NCI-H748 (cell line): ENCODE results near the gene PILRB.
"Not testable (repeated sequence)": the region's sequence is repeated elsewhere in the genome, so short reads cannot be mapped to it uniquely, and the experiment has no call there.

Experiments used
- DNase-seq: peaks from one replicate; lab custom pipeline; 2025; ENCODE audit not compliant: unreplicated experiment; lab: John Stamatoyannopoulos, UW

PILRB gene

GRCh38 chr7:100353685-100354330 lies 4.1 kb upstream of the PILRB start:
- DNase-seq, result no peak

- no peak for DNase-seq
These were observed 1.4 kb upstream of the PILRB start for GRCh38 chr7:100356416-100357068.

GRCh38 chr7:100357131-100357561 lies 771 bp upstream of the PILRB start:
- no peak for DNase-seq

- no peak for DNase-seq
These were observed 918 bp downstream of the PILRB start for GRCh38 chr7:100358857-100359212.

- no peak for DNase-seq
These were observed 2.4 kb downstream of the PILRB start for GRCh38 chr7:100360135-100360854.

DNA sequence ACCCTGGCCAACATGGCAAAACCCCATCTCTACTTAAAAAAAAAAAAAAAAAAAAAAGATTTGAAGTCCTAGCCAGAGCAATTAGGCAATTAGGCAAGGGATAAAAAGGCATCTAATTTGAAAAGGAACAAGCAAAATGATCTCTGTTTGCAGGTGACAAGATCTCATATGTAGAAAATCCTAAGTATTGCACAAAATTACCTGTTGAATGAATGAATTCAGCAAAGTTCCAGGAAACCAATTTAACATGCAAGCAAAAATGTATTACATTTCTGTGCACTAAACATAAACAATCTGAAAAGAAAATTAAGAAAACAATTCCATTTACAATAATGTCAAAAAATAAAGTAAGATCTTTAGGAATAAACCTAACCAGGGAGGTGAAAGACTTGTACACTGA lies 5.2 kb downstream of the PILRB start:
- DNase-seq, result no peak

DNA sequence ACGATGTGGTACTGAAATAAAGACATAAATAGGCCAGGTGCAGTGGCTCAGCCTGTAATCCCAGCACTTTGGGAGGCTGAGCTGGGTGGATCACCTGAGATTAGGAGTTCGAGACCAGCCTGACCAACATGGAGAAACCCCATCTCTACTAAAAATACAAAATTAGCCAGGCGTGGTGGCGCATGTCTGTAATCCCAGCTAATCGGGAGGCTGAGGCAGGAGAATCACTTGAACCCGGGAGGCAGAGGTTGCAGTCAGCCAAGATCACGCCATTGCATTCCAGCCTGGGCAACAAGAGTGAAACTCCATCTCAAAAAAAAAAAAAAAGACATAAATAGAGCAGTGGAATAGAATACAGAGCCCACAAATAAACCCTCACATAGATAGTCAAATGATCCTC lies 5.9 kb downstream of the PILRB start:
- not testable (repeated sequence) for DNase-seq

- no peak for DNase-seq
These were observed 6.6 kb downstream of the PILRB start for GRCh38 chr7:100364480-100364879.

GRCh38 chr7:100365998-100366367 lies 8.1 kb downstream of the PILRB start:
- DNase-seq, result not testable (repeated sequence)

DNA sequence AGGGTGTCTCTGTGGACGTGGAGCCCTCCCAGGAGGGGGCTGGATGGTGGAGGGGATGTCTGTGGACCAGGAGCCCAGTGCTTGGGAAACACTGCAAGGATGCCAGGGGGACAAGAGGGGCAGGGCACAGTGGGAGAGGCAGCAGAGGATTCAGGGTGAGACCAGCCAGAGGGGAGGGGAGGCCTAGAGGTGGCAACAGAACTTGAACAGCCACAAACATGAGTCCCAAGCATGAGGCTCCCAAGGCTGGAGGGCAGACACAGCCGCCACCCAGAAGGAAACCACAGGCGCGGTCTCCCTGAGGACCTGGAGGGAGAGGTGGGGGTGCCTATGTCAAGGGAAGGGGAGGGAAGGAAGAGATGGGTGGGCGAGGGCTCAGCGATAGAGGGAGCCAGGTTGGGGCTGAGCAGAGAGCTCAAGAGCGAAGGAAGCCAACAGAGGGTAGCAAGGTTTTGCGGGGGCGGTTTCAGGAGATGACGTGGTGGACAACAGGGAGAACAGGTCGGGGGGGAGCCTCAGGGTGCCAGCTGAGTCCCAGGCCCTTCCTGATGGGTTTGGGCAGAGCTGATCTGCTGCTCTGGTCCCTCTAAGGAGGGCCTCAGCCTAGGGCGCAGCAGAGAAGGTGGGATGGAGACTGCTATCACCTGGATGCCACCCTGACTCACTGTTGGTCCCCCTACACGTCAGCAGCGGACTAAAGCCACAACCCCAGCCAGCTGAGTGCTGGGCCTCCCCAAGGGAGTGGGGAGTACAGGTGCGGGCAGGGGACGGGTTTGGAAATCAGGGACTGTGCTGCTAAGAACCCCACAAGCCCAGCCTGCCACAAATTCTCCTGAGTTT lies 8.7 kb downstream of the PILRB start:
- DNase-seq, result no peak

- no peak for DNase-seq
These were observed 9.3 kb downstream of the PILRB start for GRCh38 chr7:100367251-100367620.

- no peak for DNase-seq
These were observed 10.0 kb downstream of the PILRB start for GRCh38 chr7:100367676-100368613.

- no peak for DNase-seq
These were observed 11.2 kb downstream of the PILRB start for GRCh38 chr7:100369105-100369504.

- no peak for DNase-seq
These were observed 12.4 kb downstream of the PILRB start for GRCh38 chr7:100370303-100370702.

GRCh38 chr7:100370746-100371145 lies 12.8 kb downstream of the PILRB start:
- DNase-seq, result no peak

GRCh38 chr7:100371561-100372171 lies 13.7 kb downstream of the PILRB start:
- DNase-seq, result no peak

- DNase-seq, result no peak
These were observed 14.3 kb downstream of the PILRB start for GRCh38 chr7:100372256-100372655.

DNA sequence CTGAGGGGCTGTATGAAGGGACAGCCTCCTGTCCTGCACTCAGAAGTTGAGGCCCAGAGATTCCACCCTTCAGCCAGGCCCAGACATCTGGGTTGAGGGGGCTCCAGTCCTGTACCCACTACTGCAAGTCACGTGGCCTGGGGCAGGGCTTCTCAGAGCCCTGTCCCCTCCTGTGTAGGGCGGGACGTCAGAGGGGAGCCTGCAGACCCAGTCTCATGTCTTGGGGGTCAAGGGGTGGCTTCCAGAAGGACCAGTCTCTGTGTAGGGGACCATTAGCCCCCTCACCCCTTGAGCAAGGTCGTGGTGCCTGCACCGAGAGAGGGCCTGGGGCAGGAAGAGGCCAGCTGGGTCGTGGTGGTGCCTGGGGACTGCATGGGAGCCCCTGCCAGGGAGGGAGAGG lies 14.8 kb downstream of the PILRB start:
- no peak for DNase-seq

DNA sequence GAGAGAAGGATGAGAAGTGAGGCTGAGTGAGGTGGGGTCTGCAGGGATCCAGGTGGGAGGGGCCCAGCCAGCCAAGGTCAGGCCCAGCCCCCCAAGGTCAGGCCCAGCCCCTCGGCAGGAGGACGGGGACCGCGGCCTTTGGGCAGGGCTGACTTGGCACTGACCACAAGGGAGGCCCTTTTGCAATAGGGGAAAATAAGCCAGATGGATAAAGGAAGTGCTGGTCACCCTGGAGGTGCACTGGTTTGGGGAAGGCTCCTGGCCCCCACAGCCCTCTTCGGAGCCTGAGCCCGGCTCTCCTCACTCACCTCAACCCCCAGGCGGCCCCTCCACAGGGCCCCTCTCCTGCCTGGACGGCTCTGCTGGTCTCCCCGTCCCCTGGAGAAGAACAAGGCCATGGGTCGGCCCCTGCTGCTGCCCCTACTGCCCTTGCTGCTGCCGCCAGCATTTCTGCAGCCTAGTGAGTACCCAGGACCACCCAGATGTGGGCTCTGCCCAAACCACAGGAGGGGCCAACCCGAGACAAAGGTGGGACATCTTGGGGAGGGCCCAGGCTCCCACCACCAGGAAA lies 15.4 kb downstream of the PILRB start, which contains the start of gene PILRA:
Gene PILRA, plus strand, starts transcription at position 227 of the 571 bp plus-strand sequence. Its CDS starts 170 bp downstream, at position 397.
- no peak for DNase-seq
